Activated CD8-positive, alpha-beta memory T cell treated with anti-CD3 and anti-CD28 coated beads for 1 hour (primary cell): Measurements from ENCODE around the gene KRTAP10-2.

Experiments used
- DNase-seq, 2 donors: peaks; one replicate each; pipeline ENCODE4 v3.0.0-alpha.2; 2020; ENCODE audit warnings: low read depth in 1 of 2; ENCODE audit errors: extremely low read depth in 1 of 2

The KRTAP10-2 gene

GRCh38 chr21:44540741-44541288 is 10.5 kb downstream of the KRTAP10-2 start:
- no peak for DNase-seq

- no peak for DNase-seq
Observed at GRCh38 chr21:44539991-44540666, 11.2 kb downstream of the KRTAP10-2 start, which contains the start of gene KRTAP10-1. Gene KRTAP10-1, minus strand, starts transcription at chr21:44540195. Its CDS starts 45 bp downstream, at chr21:44540150.

- DNase-seq, result no peak
Observed at GRCh38 chr21:44539046-44539445, 12.3 kb downstream of the KRTAP10-2 start.

GRCh38 chr21:44537930-44538911 is 13.1 kb downstream of the KRTAP10-2 start:
- no peak for DNase-seq

GRCh38 chr21:44535963-44536362 is 15.3 kb downstream of the KRTAP10-2 start:
- no peak for DNase-seq

- no peak for DNase-seq
Observed at GRCh38 chr21:44534688-44535087, 16.6 kb downstream of the KRTAP10-2 start.

- no peak for DNase-seq
Observed at GRCh38 chr21:44533891-44534627, 17.2 kb downstream of the KRTAP10-2 start.

GRCh38 chr21:44533121-44533890 is 18.0 kb downstream of the KRTAP10-2 start:
- DNase-seq, result no peak

GRCh38 chr21:44532712-44533111 is 18.6 kb downstream of the KRTAP10-2 start:
- no peak for DNase-seq

GRCh38 chr21:44531606-44532564 is 19.4 kb downstream of the KRTAP10-2 start:
- no peak for DNase-seq

- no peak for DNase-seq
Observed at GRCh38 chr21:44530903-44531605, 20.3 kb downstream of the KRTAP10-2 start.

GRCh38 chr21:44530221-44530902 is 20.9 kb downstream of the KRTAP10-2 start:
- DNase-seq, result no peak

GRCh38 chr21:44529503-44530125 is 21.7 kb downstream of the KRTAP10-2 start:
- no peak for DNase-seq

GRCh38 chr21:44529011-44529421 is 22.3 kb downstream of the KRTAP10-2 start:
- no peak for DNase-seq

- no peak for DNase-seq
Observed at GRCh38 chr21:44528634-44528995, 22.7 kb downstream of the KRTAP10-2 start.

- no peak for DNase-seq
Observed at GRCh38 chr21:44527983-44528633, 23.2 kb downstream of the KRTAP10-2 start.
